Liver (tissue), 9 donors: ENCODE measurements around the gene PADI6. TPM values are rescaled to one million over a fixed set of nuclear protein-coding genes. Genes with fewer than 3 reads are reported as not detected.

Source experiments
- DNase-seq: peaks from one replicate; pipeline ENCODE4 v3.0.0-alpha.2; 2017; ENCODE audit warnings: low spot score
- H3K27ac ChIP-seq, 2 donors: one replicate each; pipeline ENCODE4 v1.7.0; 2013; ENCODE audit warnings: inconsistent platforms in 2 of 2, low read length in 2 of 2, control low read depth in 1 of 2, low read depth in 1 of 2, mild to moderate bottlenecking in 1 of 2
- H3K27me3 ChIP-seq, 4 donors: one replicate each; pipeline versions ENCODE4 v1.6.1 to v1.7.0; 2013; ENCODE audit warnings: low read length in 3 of 4, inconsistent platforms in 1 of 4, mild to moderate bottlenecking in 1 of 4, moderate library complexity in 1 of 4; ENCODE audit not compliant: control insufficient read depth in 4 of 4, insufficient read depth in 4 of 4
- H3K36me3 ChIP-seq, 4 donors: one replicate each; pipeline versions ENCODE4 v1.6.1 to v1.7.0; 2013; ENCODE audit warnings: low read length in 3 of 4, mild to moderate bottlenecking in 3 of 4, low read depth in 1 of 4, moderate library complexity in 1 of 4; ENCODE audit not compliant: control insufficient read depth in 4 of 4, insufficient read depth in 3 of 4
- H3K4me1 ChIP-seq, 4 donors: one replicate each; pipeline versions ENCODE4 v1.6.1 to v1.7.0; 2013; ENCODE audit warnings: low read length in 3 of 4, mild to moderate bottlenecking in 3 of 4, moderate library complexity in 1 of 4; ENCODE audit not compliant: control insufficient read depth in 4 of 4, insufficient read depth in 4 of 4
- H3K4me3 ChIP-seq, 3 donors: one replicate each; pipeline versions ENCODE4 v1.6.1 to v1.7.0; 2013; ENCODE audit warnings: low read length in 3 of 3, control low read depth in 1 of 3, low read depth in 1 of 3, mild to moderate bottlenecking in 1 of 3
- H3K9ac ChIP-seq, 2 donors: one replicate each; pipeline ENCODE4 v1.7.0; 2013; ENCODE audit warnings: low read length in 2 of 2, mild to moderate bottlenecking in 2 of 2, moderate library complexity in 2 of 2, control low read depth in 1 of 2, low read depth in 1 of 2
- H3K9me3 ChIP-seq, 4 donors: one replicate each; pipeline versions ENCODE4 v1.6.1 to v1.7.0; 2013; ENCODE audit warnings: low read length in 3 of 4; ENCODE audit not compliant: control insufficient read depth in 4 of 4
- ATF3 ChIP-seq: IDR thresholded peaks from 2 replicates; pipeline ENCODE4 v1.6.1; 2016; ENCODE audit warnings: antibody characterized with exemption
- CTCF ChIP-seq: fragments of 150-350 bp; IDR thresholded peaks from 2 replicates; pipeline ENCODE4 v1.5.1; 2017; ENCODE audit warnings: improper control_type of control experiment, low read depth, low read length; ENCODE audit not compliant: missing input control
- EGR1 ChIP-seq, 2 donors: IDR thresholded peaks; 2 replicates each; pipeline ENCODE4 v1.6.1; 2016 to 2018; ENCODE audit warnings: antibody characterized with exemption in 2 of 2, low read depth in 2 of 2
- FOXA1 ChIP-seq: IDR thresholded peaks from 2 replicates; pipeline ENCODE4 v1.6.1; 2016; ENCODE audit warnings: antibody characterized with exemption
- FOXA2 ChIP-seq: IDR thresholded peaks from 2 replicates; pipeline ENCODE4 v1.6.1; 2016; ENCODE audit warnings: antibody characterized with exemption
- GABPA ChIP-seq, 2 donors: IDR thresholded peaks in 1 of 2; conservative IDR thresholded peaks in 1 of 2; 2 replicates each; pipeline ENCODE4 v1.6.1; 2016; ENCODE audit warnings: antibody characterized with exemption in 2 of 2, mild to moderate bottlenecking in 1 of 2, moderate library complexity in 1 of 2
- HNF4A ChIP-seq, 2 donors: conservative IDR thresholded peaks; 2 replicates each; pipeline ENCODE4 v1.6.1; 2016; ENCODE audit warnings: antibody characterized with exemption in 2 of 2, mild to moderate bottlenecking in 2 of 2
- HNF4G ChIP-seq: IDR thresholded peaks from 2 replicates; pipeline ENCODE4 v1.6.1; 2016; ENCODE audit warnings: antibody characterized with exemption
- JUND ChIP-seq, 2 donors: IDR thresholded peaks; 2 replicates each; pipeline ENCODE4 v1.6.1; 2016; ENCODE audit warnings: antibody characterized with exemption in 2 of 2
- MAX ChIP-seq: IDR thresholded peaks from 2 replicates; pipeline ENCODE4 v1.6.1; 2016; ENCODE audit warnings: antibody characterized with exemption
- NR2F2 ChIP-seq: IDR thresholded peaks from 2 replicates; pipeline ENCODE4 v1.6.1; 2016; ENCODE audit warnings: antibody characterized with exemption
- RAD21 ChIP-seq, 2 donors: IDR thresholded peaks; 2 replicates each; pipeline ENCODE4 v1.6.1; 2016; ENCODE audit warnings: antibody characterized with exemption in 2 of 2, mild to moderate bottlenecking in 2 of 2
- REST ChIP-seq: IDR thresholded peaks from 2 replicates; pipeline ENCODE4 v1.6.1; 2016; ENCODE audit warnings: antibody characterized with exemption, mild to moderate bottlenecking
- RXRA ChIP-seq, 2 donors: IDR thresholded peaks; 2 replicates each; pipeline ENCODE4 v1.6.1; 2017 to 2018; ENCODE audit warnings: antibody characterized with exemption in 2 of 2, mild to moderate bottlenecking in 1 of 2
- SP1 ChIP-seq: IDR thresholded peaks from 2 replicates; pipeline ENCODE4 v1.6.1; 2018; ENCODE audit warnings: antibody characterized with exemption, mild to moderate bottlenecking
- TAF1 ChIP-seq: conservative IDR thresholded peaks from 2 replicates; pipeline ENCODE4 v1.6.1; 2016; ENCODE audit warnings: antibody characterized with exemption, mild to moderate bottlenecking
- YY1 ChIP-seq: IDR thresholded peaks from 2 replicates; pipeline ENCODE4 v1.6.1; 2016; ENCODE audit warnings: antibody characterized with exemption, mild to moderate bottlenecking
- ZBTB33 ChIP-seq: IDR thresholded peaks from 2 replicates; pipeline ENCODE4 v1.6.1; 2016; ENCODE audit warnings: antibody characterized with exemption
- WGBS: extraction: QIAGEN DNeasy Blood & Tissue Kit; methylation state at CpG from one replicate; pipeline ENCODE4 v1.1.7; 2013; 5-methylcytosine and 5-hydroxymethylcytosine counted together
- polyA plus RNA-seq, 2 donors: library from polyadenylated mRNA; stranded (reverse) in 1 of 2; unstranded in 1 of 2; fragments of 200-250 nt in 1 of 2; fragments of >200 nt in 1 of 2; fragmentation: Nextera tagmentation in 1 of 2; extraction: Ambion mirVana in 1 of 2; gene quantifications; one replicate each; pipeline versions ENCODE4 v1.2.1 to v1.2.3, GENCODE V29; 2013 to 2015
- total RNA-seq, 2 donors: library from RNA; depleted of rRNA; stranded (reverse); fragments of >200 nt; gene quantifications; one replicate each; pipeline ENCODE4 v1.2.3, GENCODE V29; 2014
- donor health status: healthy.
- donor health status: healthy.
- donor health status: healthy.
- donor health status: healthy.
- donor health status: healthy.

The PADI6 gene
- total and polyA plus RNA-seq, 4 donors, result not detected

GRCh38 chr1:17442841-17443240 is 70.8 kb downstream of the PADI6 start:
- WGBS, result 86% methylated on average over 6 of the region's 6 CpGs
- no peak for TF ChIP-seq NR2F2
- no peak for TF ChIP-seq RAD21 (IDR thresholded peaks at IDR 0.05)
- TF ChIP-seq SP1, result no peak
- TF ChIP-seq YY1, result no peak
- TF ChIP-seq FOXA1, result no peak
- TF ChIP-seq ATF3, result no peak
- no peak for TF ChIP-seq EGR1 (IDR thresholded peaks at IDR 0.05; ENCODE audit: low read depth in 2 of 2)
- no peak for TF ChIP-seq CTCF
- no peak for TF ChIP-seq HNF4G
- no peak for TF ChIP-seq GABPA (IDR thresholded peaks at IDR 0.05 in 1 of 2, conservative IDR thresholded peaks at IDR 0.05 in 1 of 2)
- TF ChIP-seq ZBTB33, result no peak
- no peak for TF ChIP-seq TAF1
- no peak for TF ChIP-seq JUND (IDR thresholded peaks at IDR 0.05)
- TF ChIP-seq REST, result no peak
- no peak for TF ChIP-seq FOXA2
- no peak for TF ChIP-seq HNF4A (conservative IDR thresholded peaks at IDR 0.05)
- TF ChIP-seq RXRA (IDR thresholded peaks at IDR 0.05), result no peak
- no peak for TF ChIP-seq MAX
- Histone ChIP-seq H3K27ac (no peak overlapping the region), H3K36me3 (no peaks in the 10 kb centered on the region), H3K4me1 (peaks cover 0 to 4% (median 2%) of the 10 kb centered on the region in 4 donors), H3K9me3 (no peaks in the 10 kb centered on the region), H3K27me3 (no peaks in the 10 kb centered on the region), H3K4me3 (no peak overlapping the region), H3K9ac (no peak overlapping the region)
- no peak for DNase-seq
